Neural progenitor cell (in vitro differentiated cells): ENCODE measurements around the gene XPR1.

Experiments used
- EZH2 ChIP-seq: fragments of 200-600 bp; sonication (generic); IDR thresholded peaks from 2 replicates; pipeline ENCODE4 v1.6.1; 2017; ENCODE audit warnings: antibody characterized with exemption, mild to moderate bottlenecking, moderate library complexity
- TF ChIP-seq, protein P1 (sequence below): fragments of 200-600 bp; sonication (generic); IDR thresholded peaks from 2 replicates; pipeline ENCODE4 v1.5.1; 2017; ENCODE audit warnings: antibody characterized with exemption, mild to moderate bottlenecking

DNA sequence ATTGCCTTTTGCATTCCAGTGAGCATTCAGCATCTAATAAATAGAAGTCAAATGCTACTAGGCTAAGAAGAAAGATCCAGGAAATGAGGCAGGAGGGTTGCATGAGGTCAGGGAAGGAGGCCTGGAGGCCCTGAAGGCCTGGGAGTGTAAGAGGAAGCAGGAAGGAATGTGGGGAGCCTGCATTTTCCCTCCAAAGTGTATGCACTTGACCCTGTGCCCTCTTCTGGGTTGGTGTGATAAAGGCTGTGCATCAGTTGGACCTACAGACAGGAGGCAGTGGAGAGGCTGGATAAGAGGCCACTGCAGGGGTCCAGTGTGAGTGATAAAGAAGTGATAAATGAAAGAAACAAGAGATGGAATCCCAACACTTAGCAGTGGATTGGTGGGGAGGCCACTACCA, 301.3 kb downstream of the XPR1 start:
- TF ChIP-seq, protein P1, sequence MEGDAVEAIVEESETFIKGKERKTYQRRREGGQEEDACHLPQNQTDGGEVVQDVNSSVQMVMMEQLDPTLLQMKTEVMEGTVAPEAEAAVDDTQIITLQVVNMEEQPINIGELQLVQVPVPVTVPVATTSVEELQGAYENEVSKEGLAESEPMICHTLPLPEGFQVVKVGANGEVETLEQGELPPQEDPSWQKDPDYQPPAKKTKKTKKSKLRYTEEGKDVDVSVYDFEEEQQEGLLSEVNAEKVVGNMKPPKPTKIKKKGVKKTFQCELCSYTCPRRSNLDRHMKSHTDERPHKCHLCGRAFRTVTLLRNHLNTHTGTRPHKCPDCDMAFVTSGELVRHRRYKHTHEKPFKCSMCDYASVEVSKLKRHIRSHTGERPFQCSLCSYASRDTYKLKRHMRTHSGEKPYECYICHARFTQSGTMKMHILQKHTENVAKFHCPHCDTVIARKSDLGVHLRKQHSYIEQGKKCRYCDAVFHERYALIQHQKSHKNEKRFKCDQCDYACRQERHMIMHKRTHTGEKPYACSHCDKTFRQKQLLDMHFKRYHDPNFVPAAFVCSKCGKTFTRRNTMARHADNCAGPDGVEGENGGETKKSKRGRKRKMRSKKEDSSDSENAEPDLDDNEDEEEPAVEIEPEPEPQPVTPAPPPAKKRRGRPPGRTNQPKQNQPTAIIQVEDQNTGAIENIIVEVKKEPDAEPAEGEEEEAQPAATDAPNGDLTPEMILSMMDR, result peak; percentile 8
- TF ChIP-seq EZH2, result no peak
